ENCODE measurements around the gene SYNPO2.
A peak's percentile ranks its signal among the peaks of the same experiment; 100 is the strongest.

The SYNPO2 gene

GRCh38 chr4:118955515-118955914 lies 66.9 kb downstream of the SYNPO2 start:
- no peak overlapping the region for H3K4me3 ChIP-seq (ENCODE audit: low read depth, low read length)
- ChIA-PET POLR2A (no interaction called here), CTCF (interaction anchor here (1.5 to 4.2 kb wide), 4 partner anchors 8 to 91 kb away, joined by 3 to 21 read pairs (median 4); no protein-coding TSS in a partner anchor)
- DNase-seq (ENCODE audit: low read depth, low spot score), result no peak
- no peak for TF ChIP-seq CTCF (IDR thresholded peaks at IDR 0.05; ENCODE audit: insufficient read depth, low read length, missing control alignments)

GRCh38 chr4:118957722-118958445 lies 69.2 kb downstream of the SYNPO2 start:
- ChIA-PET CTCF (interaction anchor here (0.8 to 1.4 kb wide), 2 partner anchors 9 to 26 kb away, joined by 3 to 5 read pairs; no protein-coding TSS in a partner anchor), POLR2A (no interaction called here)
- no peak overlapping the region for H3K4me3 ChIP-seq (ENCODE audit: low read depth, low read length)
- no peak for DNase-seq (ENCODE audit: low read depth, low spot score)
- no peak for TF ChIP-seq CTCF (IDR thresholded peaks at IDR 0.05; ENCODE audit: insufficient read depth, low read length, missing control alignments)

GRCh38 chr4:118962540-118962939 lies 73.9 kb downstream of the SYNPO2 start:
- CTCF ChIA-PET, result interaction anchor here (1.0 to 3.6 kb wide), 5 partner anchors 8 to 298 kb away, joined by 3 to 21 read pairs (median 3); partner anchors contain the start of gene SYNPO2
- H3K4me3 ChIP-seq (ENCODE audit: low read depth, low read length), result no peak overlapping the region
- POLR2A ChIA-PET, result no interaction called here
- no peak for DNase-seq (ENCODE audit: low read depth, low spot score)
- TF ChIP-seq CTCF (IDR thresholded peaks at IDR 0.05; ENCODE audit: insufficient read depth, low read length, missing control alignments), result no peak

GRCh38 chr4:118964891-118965411 lies 76.3 kb downstream of the SYNPO2 start:
- DNase-seq (ENCODE audit: low read depth, low spot score), result no peak
- POLR2A ChIA-PET, result no interaction called here

GRCh38 chr4:118967393-118967792 lies 78.7 kb downstream of the SYNPO2 start:
- TF ChIP-seq CTCF (IDR thresholded peaks at IDR 0.05; ENCODE audit: insufficient read depth, low read length, missing control alignments), result no peak
- CTCF ChIA-PET, result interaction anchor here (0.8 to 8.1 kb wide), 9 partner anchors 10 to 303 kb away, joined by 3 to 79 read pairs (median 6); partner anchors contain the start of gene METTL14
- DNase-seq (ENCODE audit: low read depth, low spot score), result no peak
- POLR2A ChIA-PET, result no interaction called here
- H3K4me3 ChIP-seq (ENCODE audit: low read depth, low read length), result no peak overlapping the region

More at GRCh38 chr4:118964891-118965411, 76.3 kb downstream of the SYNPO2 start:
- CTCF ChIA-PET, result interaction anchor here (1.6 to 8.1 kb wide), 3 partner anchors 11 to 194 kb away, joined by 4 to 79 read pairs (median 21); no protein-coding TSS in a partner anchor
- TF ChIP-seq CTCF (IDR thresholded peaks at IDR 0.05; ENCODE audit: insufficient read depth, low read length, missing control alignments), result no peak
- H3K4me3 ChIP-seq (ENCODE audit: low read depth, low read length), result no peak overlapping the region

GRCh38 chr4:118968005-118968404 lies 79.4 kb downstream of the SYNPO2 start:
- DNase-seq (ENCODE audit: low read depth, low spot score), result peak; percentile 78
- ChIA-PET CTCF (interaction anchor here (0.6 to 8.1 kb wide), 15 partner anchors 14 to 325 kb away, joined by 3 to 79 read pairs (median 5); no protein-coding TSS in a partner anchor), POLR2A (interaction anchor here (1.0 kb wide), 1 partner anchor 132 kb away, joined by 4 read pairs; the partner anchor contains the start of gene SEC24D)
- H3K4me3 ChIP-seq (ENCODE audit: low read depth, low read length), result no peak overlapping the region; the same call in 1 of the 2 replicates
- TF ChIP-seq CTCF (IDR thresholded peaks at IDR 0.05; ENCODE audit: insufficient read depth, low read length, missing control alignments), result no peak
